Erythroblast (primary cell): ENCODE data around the gene ACVRL1.

ENCODE experiments used
- GATA1 ChIP-seq: IDR thresholded peaks from 2 replicates; pipeline ENCODE4 v1.6.1; 2011; ENCODE audit warnings: low read depth, mild to moderate bottlenecking, control low read depth, low read length, moderate library complexity
- POLR2A ChIP-seq: IDR thresholded peaks from 2 replicates; pipeline ENCODE4 v1.6.1; 2011; ENCODE audit warnings: mild to moderate bottlenecking, low read length

GRCh38 chr12:51883295-51883694 is 24.0 kb upstream of the ACVRL1 start:
- TF ChIP-seq POLR2A = no peak
- no peak for TF ChIP-seq GATA1
